T47D (cell line): ENCODE data around the gene CHST4.
A peak's percentile ranks its signal among the peaks of the same experiment; 100 is the strongest.
"Not testable (repeated sequence)": the region's sequence is repeated elsewhere in the genome, so short reads cannot be mapped to it uniquely, and the experiment has no call there.

Experiments
- DNase-seq, 2 experiments: peaks; one replicate each; pipeline versions ENCODE4 v3.0.0 to v3.0.0-alpha.2; 2011 to 2012; ENCODE audit warnings: low read depth in 1 of 2, low spot score in 1 of 2
- JUND ChIP-seq: IDR thresholded peaks from 2 replicates; pipeline ENCODE4 v1.6.1; 2012; ENCODE audit warnings: low read depth
- in situ Hi-C: cut with HindIII; loops from 2 replicates; pipeline ENCODE4 v1.10.0; 2016; ENCODE audit warnings: low sequenced_read_pairs, low pct_unique_long_range_greater_than_20kb

Gene CHST4

GRCh38 chr16:71532366-71532765 lies 6.1 kb downstream of the CHST4 start:
- DNase-seq: no peak
- in situ Hi-C loops: no loop called here
- no peak for TF ChIP-seq JUND

- no peak for TF ChIP-seq JUND
- in situ Hi-C loops: no loop called here
Measured at GRCh38 chr16:71536752-71537499, 10.7 kb downstream of the CHST4 start.

GRCh38 chr16:71537643-71538042 lies 11.4 kb downstream of the CHST4 start:
- no peak for TF ChIP-seq JUND
- DNase-seq: peak; percentile 68 to 82
- in situ Hi-C loops: no loop called here

More at GRCh38 chr16:71536752-71537499, 10.7 kb downstream of the CHST4 start:
- DNase-seq: no peak

GRCh38 chr16:71542377-71542776 lies 16.2 kb downstream of the CHST4 start:
- in situ Hi-C loops: no loop called here
- DNase-seq: peak in 1 of 2 experiments; percentile 75

GRCh38 chr16:71547168-71547567 lies 20.9 kb downstream of the CHST4 start:
- DNase-seq: no peak
- in situ Hi-C loops: no loop called here
- no peak for TF ChIP-seq JUND

More at GRCh38 chr16:71542377-71542776, 16.2 kb downstream of the CHST4 start:
- TF ChIP-seq JUND: no peak

GRCh38 chr16:71552698-71553503 lies 26.7 kb downstream of the CHST4 start:
- DNase-seq: peak in 1 of 2 experiments; percentile 54
- no peak for TF ChIP-seq JUND
- in situ Hi-C loops: no loop called here

GRCh38 chr16:71555230-71555891 lies 29.1 kb downstream of the CHST4 start:
- DNase-seq: no peak
- no peak for TF ChIP-seq JUND
- in situ Hi-C loops: no loop called here

GRCh38 chr16:71557299-71557698 lies 31.1 kb downstream of the CHST4 start:
- no peak for TF ChIP-seq JUND
- DNase-seq: no peak
- in situ Hi-C loops: no loop called here

GRCh38 chr16:71557954-71558582 lies 31.8 kb downstream of the CHST4 start:
- no peak for DNase-seq
- in situ Hi-C loops: no loop called here
- TF ChIP-seq JUND: no peak

GRCh38 chr16:71559855-71560254 lies 33.6 kb downstream of the CHST4 start:
- in situ Hi-C loops: no loop called here

GRCh38 chr16:71561886-71562285 lies 35.7 kb downstream of the CHST4 start:
- in situ Hi-C loops: not testable (repeated sequence)
- peak in 1 of 2 experiments; percentile 34 for DNase-seq

More at GRCh38 chr16:71559855-71560254, 33.6 kb downstream of the CHST4 start:
- no peak for TF ChIP-seq JUND
- no peak for DNase-seq

- no peak for TF ChIP-seq JUND
- in situ Hi-C loops: no loop called here
- DNase-seq: no peak
Measured at GRCh38 chr16:71562552-71562951, 36.3 kb downstream of the CHST4 start.
